Stimulated activated CD4-positive, alpha-beta T cell treated with anti-CD3 and anti-CD28 coated beads, TNF-alpha, amount 100 ng/mL, for 24 hours (primary cell): ENCODE results near the gene GPATCH3.
"Not testable (repeated sequence)": the region's sequence is repeated elsewhere in the genome, so short reads cannot be mapped to it uniquely, and the experiment has no call there.

Experiments used
- DNase-seq, 3 experiments: peaks; one replicate each; pipeline ENCODE4 v3.0.0-alpha.2; 2020; ENCODE audit warnings: low read depth in 3 of 3

GPATCH3 gene

GRCh38 chr1:26913754-26914619 lies 13.7 kb upstream of the GPATCH3 start, which contains the start of gene NR0B2:
Gene NR0B2 (minus strand): TSS chr1:26913975. CDS start chr1:26913940, 35 bp downstream.
- DNase-seq = no peak

- no peak for DNase-seq
Measured at GRCh38 chr1:26913389-26913753, 13.1 kb upstream of the GPATCH3 start.

GRCh38 chr1:26912147-26912490 lies 11.9 kb upstream of the GPATCH3 start:
- DNase-seq = no peak

GRCh38 chr1:26911399-26912146 lies 11.3 kb upstream of the GPATCH3 start:
- DNase-seq = no peak

GRCh38 chr1:26910343-26911160 lies 10.3 kb upstream of the GPATCH3 start:
- no peak for DNase-seq

GRCh38 chr1:26909951-26910342 lies 9.7 kb upstream of the GPATCH3 start:
- no peak for DNase-seq

GRCh38 chr1:26907071-26907917 lies 7.0 kb upstream of the GPATCH3 start:
- no peak for DNase-seq

GRCh38 chr1:26900815-26901511 lies 696 bp upstream of the GPATCH3 start:
- DNase-seq = no peak

- DNase-seq = no peak
Measured at GRCh38 chr1:26897351-26897750, 2.9 kb downstream of the GPATCH3 start.

- no peak for DNase-seq
Measured at GRCh38 chr1:26894263-26894662, 6.0 kb downstream of the GPATCH3 start.

GRCh38 chr1:26890467-26890796 lies 9.8 kb downstream of the GPATCH3 start:
- DNase-seq = no peak

GRCh38 chr1:26889551-26890466 lies 10.5 kb downstream of the GPATCH3 start, which contains the start of gene GPN2:
Gene GPN2 (minus strand): TSS chr1:26890283. CDS start chr1:26890096, 187 bp downstream.
- peak; percentile 59 to 78 (median 60) for DNase-seq

GRCh38 chr1:26888231-26888630 lies 12.0 kb downstream of the GPATCH3 start:
- DNase-seq = no peak

GRCh38 chr1:26887125-26887524 lies 13.1 kb downstream of the GPATCH3 start:
- DNase-seq = no peak

GRCh38 chr1:26882696-26883463 lies 17.4 kb downstream of the GPATCH3 start:
- DNase-seq = no peak

- DNase-seq = not testable (repeated sequence)
Measured at GRCh38 chr1:26881611-26882010, 18.7 kb downstream of the GPATCH3 start.

- no peak for DNase-seq
Measured at GRCh38 chr1:26879793-26880192, 20.5 kb downstream of the GPATCH3 start.

GRCh38 chr1:26877326-26877725 lies 22.9 kb downstream of the GPATCH3 start:
- DNase-seq = no peak

GRCh38 chr1:26874896-26875295 lies 25.4 kb downstream of the GPATCH3 start:
- no peak for DNase-seq
